Common myeloid progenitor, CD34-positive (primary cell): ENCODE data around the gene KRTAP10-8.
"Not testable (repeated sequence)": the region's sequence is repeated elsewhere in the genome, so short reads cannot be mapped to it uniquely, and the experiment has no call there.

Experiments used
- CTCF ChIA-PET: fragments of 350-600 bp; sonication (Branson Sonifier 250); formaldehyde crosslinking; loops from one replicate; lab custom pipeline; 2021; ENCODE audit warnings: antibody characterized with exemption; lab: Charles Lee
- POLR2A ChIA-PET: fragments of 350-600 bp; sonication (Branson Sonifier 250); formaldehyde crosslinking; loops from one replicate; lab custom pipeline; 2021; ENCODE audit warnings: antibody characterized with exemption; lab: Charles Lee
- DNase-seq, 3 donors: peaks; one replicate each; pipeline versions ENCODE4 v3.0.0 to v3.0.0-alpha.2; 2013
- H3K27ac ChIP-seq, 2 experiments: 1 replicate in 1 of 2; 2 replicates in 1 of 2; pipeline ENCODE4 v1.7.0; 2013; ENCODE audit warnings: inconsistent platforms in 2 of 2, low read length in 2 of 2, mild to moderate bottlenecking in 2 of 2, low read depth in 1 of 2, moderate library complexity in 1 of 2; ENCODE audit not compliant: severe bottlenecking in 2 of 2, insufficient read depth in 1 of 2, poor library complexity in 1 of 2
- H3K27me3 ChIP-seq, 5 experiments: replicated peaks in 2 of 5; 1 replicate in 3 of 5; 2 replicates in 2 of 5; pipeline versions ENCODE4 v1.6.1 to v1.7.0; 2013; ENCODE audit warnings: low read length in 4 of 5, mild to moderate bottlenecking in 2 of 5, moderate library complexity in 2 of 5, inconsistent platforms in 1 of 5; ENCODE audit not compliant: insufficient read depth in 5 of 5, control insufficient read depth in 4 of 5
- H3K36me3 ChIP-seq, 4 experiments: 1 replicate in 2 of 4; 2 replicates in 2 of 4; pipeline versions ENCODE4 v1.6.1 to v1.7.0; 2013; ENCODE audit warnings: low read length in 3 of 4, control low read depth in 1 of 4, mild to moderate bottlenecking in 1 of 4; ENCODE audit not compliant: control insufficient read depth in 4 of 4, insufficient read depth in 4 of 4
- H3K4me1 ChIP-seq, 4 experiments: 1 replicate in 3 of 4; 2 replicates in 1 of 4; pipeline versions ENCODE4 v1.6.1 to v1.7.1; 2013; ENCODE audit warnings: low read length in 3 of 4, mild to moderate bottlenecking in 3 of 4, control low read depth in 1 of 4, inconsistent platforms in 1 of 4, moderate library complexity in 1 of 4; ENCODE audit not compliant: control insufficient read depth in 4 of 4, insufficient read depth in 4 of 4; ENCODE audit errors: control extremely low read depth in 1 of 4
- H3K4me3 ChIP-seq, 7 experiments: 1 replicate in 4 of 7; 2 replicates in 3 of 7; pipeline versions ENCODE4 v1.5.1 to v1.7.0; 2013; ENCODE audit warnings: mild to moderate bottlenecking in 7 of 7, low read length in 6 of 7, moderate library complexity in 6 of 7, inconsistent platforms in 2 of 7, low read depth in 2 of 7, control low read depth in 1 of 7; ENCODE audit not compliant: insufficient read depth in 4 of 7, control insufficient read depth in 1 of 7; ENCODE audit errors: extremely low read depth in 1 of 7
- H3K9me3 ChIP-seq, 5 experiments: 1 replicate in 4 of 5; 2 replicates in 1 of 5; pipeline versions ENCODE4 v1.6.1 to v1.7.1; 2013; ENCODE audit warnings: low read length in 4 of 5, mild to moderate bottlenecking in 2 of 5, inconsistent platforms in 1 of 5, low read depth in 1 of 5, moderate library complexity in 1 of 5; ENCODE audit not compliant: control insufficient read depth in 4 of 5, insufficient read depth in 2 of 5; ENCODE audit errors: control extremely low read depth in 1 of 5
- WGBS: methylation state at CpG from one replicate; pipeline ENCODE4 v1.1.5; 2013; ENCODE audit not compliant: insufficient coverage; 5-methylcytosine and 5-hydroxymethylcytosine counted together

Gene KRTAP10-8

DNA sequence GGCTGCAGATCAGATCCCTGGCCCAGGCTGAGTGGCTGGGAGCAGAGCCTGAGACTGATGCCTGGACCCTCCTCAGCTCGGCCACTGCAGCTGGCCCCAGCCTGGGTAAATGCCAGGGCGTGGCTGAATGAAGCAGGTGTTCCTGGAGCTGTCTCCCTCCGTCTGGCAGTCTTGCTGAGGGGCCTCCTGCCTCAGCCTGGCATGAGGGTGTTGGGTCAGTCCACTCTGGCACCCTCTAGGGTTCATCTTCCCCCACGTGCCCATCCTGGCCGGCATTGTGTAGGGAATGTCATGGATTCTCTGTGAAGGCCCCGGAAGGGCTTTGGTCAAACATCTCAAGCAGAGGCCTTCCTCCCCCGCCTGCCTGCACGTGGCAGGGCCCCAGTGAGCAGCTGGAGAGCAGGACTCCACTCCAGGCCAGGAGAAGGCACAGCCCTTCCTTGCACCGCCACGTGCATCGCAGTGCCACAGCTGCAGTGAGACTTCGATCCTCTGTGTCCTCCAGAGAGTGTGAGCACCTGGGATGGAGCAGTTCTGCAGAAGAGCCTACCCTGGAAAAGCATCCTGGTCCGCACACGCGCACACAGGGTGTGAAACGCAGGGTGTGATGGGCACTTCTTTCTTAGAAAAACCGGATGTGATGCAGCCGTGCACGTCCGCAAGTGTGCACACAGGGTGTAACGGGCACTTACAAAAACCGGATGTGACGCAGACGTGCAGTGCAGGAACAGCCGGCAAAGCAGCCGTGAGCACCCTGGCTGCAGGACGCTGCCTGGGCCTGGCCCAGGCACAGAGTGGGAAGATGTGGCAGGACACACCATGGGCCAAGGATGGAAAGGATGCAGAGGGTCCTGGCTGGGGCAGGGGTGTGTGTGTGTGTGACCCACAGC lies 43.0 kb upstream of the KRTAP10-8 start:
- no peaks in the 10 kb centered on the region for H3K36me3 ChIP-seq
- peaks cover 0 to 11% (median 2%) of the 10 kb centered on the region in 5 experiments for H3K27me3 ChIP-seq
- no peak overlapping the region for H3K27ac ChIP-seq
- H3K4me3 ChIP-seq: no peak overlapping the region
- no peak for DNase-seq
- WGBS: 87% methylated on average over 26 of the region's 27 CpGs
- peaks cover 0 to 8% (median 2%) of the 10 kb centered on the region in 4 experiments for H3K4me1 ChIP-seq
- H3K9me3 ChIP-seq: peaks cover 0 to 16% (median 4%) of the 10 kb centered on the region in 5 experiments
- ChIA-PET CTCF (interaction anchor here (0.5 kb wide), 1 partner anchor 176 kb away, joined by 3 read pairs; no protein-coding TSS in a partner anchor), POLR2A (no interaction called here)

DNA sequence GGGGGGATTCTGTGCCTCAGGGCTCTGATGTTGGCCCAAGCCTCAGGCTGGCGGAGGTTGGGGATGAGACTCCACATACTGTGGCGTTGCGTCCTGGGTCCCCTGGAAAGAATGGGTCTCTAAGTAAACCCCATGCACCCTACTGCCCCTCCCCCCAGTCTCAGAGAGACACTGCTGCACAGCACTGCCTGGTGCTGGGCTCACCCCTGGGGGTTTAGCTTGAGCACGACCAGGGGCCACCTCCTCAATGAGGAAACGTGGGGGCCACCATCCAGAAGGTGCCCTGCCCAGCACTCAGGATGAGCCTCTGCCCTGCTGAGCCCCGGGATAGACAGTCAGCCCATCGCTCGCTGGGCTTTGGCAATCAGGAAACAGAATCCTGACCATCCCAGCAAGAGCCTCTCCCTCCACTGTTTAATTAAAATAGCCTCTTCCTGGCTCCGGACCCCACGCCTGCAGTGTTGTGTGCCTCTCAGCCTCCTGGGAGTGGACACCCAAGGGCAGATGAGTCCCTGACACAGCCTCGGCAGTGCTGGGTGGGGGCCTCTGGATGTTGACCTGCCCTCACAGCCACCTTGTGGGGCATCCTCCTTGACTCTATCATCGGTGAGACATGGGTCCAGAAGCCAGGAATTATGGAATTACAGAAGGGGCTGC lies 41.9 kb upstream of the KRTAP10-8 start:
- ChIA-PET CTCF (no interaction called here), POLR2A (no interaction called here)
- Histone ChIP-seq H3K36me3 (no peaks in the 10 kb centered on the region), H3K9me3 (peaks cover 0 to 16% (median 3%) of the 10 kb centered on the region in 5 experiments), H3K27ac (no peak overlapping the region), H3K27me3 (peaks cover 0 to 18% (median 3%) of the 10 kb centered on the region in 5 experiments), H3K4me1 (peaks cover 0 to 6% (median 2%) of the 10 kb centered on the region in 4 experiments), H3K4me3 (no peak overlapping the region)
- no peak for DNase-seq
- WGBS: 87% methylated on average over 12 of the region's 12 CpGs

DNA sequence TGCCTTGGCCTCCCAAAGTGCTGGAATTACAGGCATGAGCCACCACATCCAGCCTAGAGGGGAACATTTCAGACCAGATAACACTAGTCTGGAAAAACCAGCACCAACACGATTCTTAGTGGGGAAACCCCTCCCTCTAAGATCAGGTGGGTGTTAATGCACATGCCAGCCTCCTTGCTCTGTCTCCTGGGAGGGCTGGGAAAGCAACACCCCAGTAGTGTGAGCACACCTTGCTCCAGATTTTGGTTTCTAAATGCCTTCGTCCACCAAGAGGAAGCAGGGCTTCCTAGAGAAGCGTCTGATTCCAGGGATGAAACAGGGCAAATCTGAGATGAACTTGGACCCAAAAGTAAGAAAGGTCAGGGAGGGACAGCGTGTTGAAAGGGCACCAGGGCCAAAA lies 40.6 kb upstream of the KRTAP10-8 start:
- peaks cover 0 to 29% (median 3%) of the 10 kb centered on the region in 5 experiments for H3K27me3 ChIP-seq
- ChIA-PET CTCF (no interaction called here), POLR2A (no interaction called here)
- peaks cover 0 to 20% (median 3%) of the 10 kb centered on the region in 5 experiments for H3K9me3 ChIP-seq
- H3K4me1 ChIP-seq: no peaks in the 10 kb centered on the region
- no peak for DNase-seq
- 67% methylated on average over 3 of the region's 4 CpGs for WGBS
- no peak overlapping the region for H3K4me3 ChIP-seq
- no peaks in the 10 kb centered on the region for H3K36me3 ChIP-seq
- no peak overlapping the region for H3K27ac ChIP-seq

DNA sequence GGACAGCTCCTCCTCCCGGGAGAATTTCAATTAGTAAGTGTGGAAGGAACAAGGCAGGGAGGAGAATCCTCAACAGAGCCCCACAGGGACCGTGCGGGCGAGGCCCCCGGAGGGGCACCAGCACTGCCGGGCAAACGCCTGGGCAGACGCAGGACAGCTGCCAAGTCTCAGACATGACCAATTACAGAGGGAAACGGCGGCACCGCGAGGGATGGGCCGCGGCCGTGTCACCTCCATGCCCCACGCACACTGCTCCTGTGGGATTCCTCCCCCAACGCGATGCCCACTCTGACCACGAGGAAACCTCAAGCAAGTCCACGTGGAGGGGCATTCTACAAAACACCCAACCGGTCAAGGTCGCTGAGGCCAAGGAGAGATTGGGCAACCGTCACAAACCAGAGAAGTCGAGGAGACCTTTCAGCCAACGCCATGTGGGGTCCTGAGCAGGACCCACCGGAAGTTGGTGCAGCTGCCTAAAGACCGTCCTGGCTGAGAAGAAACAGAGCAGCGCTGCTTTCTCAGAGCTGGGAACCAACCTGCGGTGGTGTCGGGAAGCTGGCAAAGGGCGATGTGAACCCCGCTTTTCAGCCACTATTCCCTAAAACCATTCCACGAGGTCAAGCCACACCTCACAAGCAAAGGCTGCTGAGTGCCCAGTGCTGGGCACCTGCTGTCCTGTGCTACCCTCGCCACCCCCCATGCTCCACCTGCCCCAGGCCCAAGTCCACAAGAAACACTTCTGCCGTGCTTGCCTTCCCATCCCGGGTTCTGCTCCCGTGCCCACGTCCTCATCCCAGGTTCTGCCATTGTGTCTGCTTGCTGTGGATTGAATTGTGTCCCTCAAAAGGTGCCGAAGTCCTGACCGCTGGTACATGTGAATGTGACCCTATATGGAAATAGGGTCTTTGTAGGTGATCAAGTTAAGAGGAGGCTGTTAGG lies 39.8 kb upstream of the KRTAP10-8 start:
- no peaks in the 10 kb centered on the region for H3K4me1 ChIP-seq
- no peak for DNase-seq
- peaks cover 0 to 29% (median 3%) of the 10 kb centered on the region in 5 experiments for H3K27me3 ChIP-seq
- peaks cover 0 to 22% (median 4%) of the 10 kb centered on the region in 5 experiments for H3K9me3 ChIP-seq
- no peaks in the 10 kb centered on the region for H3K36me3 ChIP-seq
- no peak overlapping the region for H3K27ac ChIP-seq
- CTCF ChIA-PET: no interaction called here
- 92% methylated on average over 32 of the region's 40 CpGs for WGBS
- no peak overlapping the region for H3K4me3 ChIP-seq
- POLR2A ChIA-PET: no interaction called here

DNA sequence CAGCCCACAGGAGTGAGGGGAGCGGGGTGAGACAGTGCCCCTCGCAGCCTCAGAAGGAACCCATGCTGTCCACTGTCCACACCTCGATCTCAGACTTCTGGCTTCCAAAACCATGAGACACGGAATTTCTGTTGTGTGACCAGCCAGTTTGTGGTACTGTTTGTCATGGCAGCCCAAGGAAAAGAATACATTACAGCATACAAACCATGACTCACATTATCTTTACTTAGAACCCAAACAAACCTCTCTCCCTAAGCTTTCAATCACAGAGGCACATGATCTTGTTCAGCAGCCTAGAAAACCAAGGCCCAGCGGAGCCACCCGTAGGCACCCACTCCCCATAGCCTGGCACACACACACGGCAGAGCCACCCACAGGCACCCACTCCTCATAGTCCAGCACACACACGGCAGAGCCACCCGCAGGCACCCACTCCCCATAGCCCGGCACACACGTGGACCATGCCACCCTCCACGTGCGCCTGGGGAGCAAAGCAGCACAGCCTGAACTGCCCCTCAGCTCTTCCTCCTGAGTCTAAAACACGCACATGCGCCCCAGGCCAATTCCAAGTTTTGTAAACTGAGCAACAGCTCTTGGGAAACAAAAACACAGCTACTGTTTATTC lies 38.8 kb upstream of the KRTAP10-8 start:
- WGBS: 93% methylated on average over 15 of the region's 15 CpGs
- Histone ChIP-seq H3K4me1 (no peaks in the 10 kb centered on the region), H3K9me3 (peaks cover 0 to 26% (median 12%) of the 10 kb centered on the region in 5 experiments), H3K27me3 (peaks cover 0 to 32% (median 3%) of the 10 kb centered on the region in 5 experiments), H3K27ac (no peak overlapping the region), H3K4me3 (no peak overlapping the region), H3K36me3 (no peaks in the 10 kb centered on the region)
- no peak for DNase-seq
- POLR2A ChIA-PET: no interaction called here
- CTCF ChIA-PET: no interaction called here

DNA sequence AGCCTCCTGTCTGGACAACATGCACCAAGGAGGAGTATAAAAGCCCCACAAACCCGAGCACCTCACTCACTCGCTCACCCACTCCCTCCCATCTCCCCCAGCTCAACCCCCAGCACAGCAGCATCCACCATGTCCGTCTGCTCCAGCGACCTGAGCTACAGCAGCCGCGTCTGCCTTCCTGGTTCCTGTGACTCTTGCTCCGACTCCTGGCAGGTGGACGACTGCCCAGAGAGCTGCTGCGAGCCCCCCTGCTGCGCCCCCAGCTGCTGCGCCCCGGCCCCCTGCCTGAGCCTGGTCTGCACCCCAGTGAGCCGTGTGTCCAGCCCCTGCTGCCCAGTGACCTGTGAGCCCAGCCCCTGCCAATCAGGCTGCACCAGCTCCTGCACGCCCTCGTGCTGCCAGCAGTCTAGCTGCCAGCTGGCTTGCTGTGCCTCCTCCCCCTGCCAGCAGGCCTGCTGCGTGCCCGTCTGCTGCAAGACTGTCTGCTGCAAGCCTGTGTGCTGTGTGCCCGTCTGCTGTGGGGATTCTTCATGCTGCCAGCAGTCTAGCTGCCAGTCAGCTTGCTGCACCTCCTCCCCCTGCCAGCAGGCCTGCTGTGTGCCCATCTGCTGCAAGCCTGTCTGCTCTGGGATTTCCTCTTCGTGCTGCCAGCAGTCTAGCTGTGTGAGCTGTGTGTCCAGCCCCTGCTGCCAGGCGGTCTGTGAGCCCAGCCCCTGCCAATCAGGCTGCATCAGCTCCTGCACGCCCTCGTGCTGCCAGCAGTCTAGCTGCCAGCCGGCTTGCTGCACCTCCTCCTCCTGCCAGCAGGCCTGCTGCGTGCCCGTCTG lies 38.0 kb upstream of the KRTAP10-8 start, which contains the start of gene KRTAP10-4:
TSS of gene KRTAP10-4 (plus strand) at position 100 of the 827 bp plus-strand sequence. CDS start at position 130, 30 bp downstream.
- H3K4me3 ChIP-seq, POLR2A ChIA-PET, H3K27ac ChIP-seq, DNase-seq, H3K36me3 ChIP-seq, H3K4me1 ChIP-seq, CTCF ChIA-PET: not testable (repeated sequence)
- H3K27me3 ChIP-seq: peaks cover 0 to 32% (median 3%) of the 10 kb centered on the region in 5 experiments
- peaks cover 0 to 26% (median 12%) of the 10 kb centered on the region in 5 experiments for H3K9me3 ChIP-seq
- 82% methylated on average over 11 of the region's 25 CpGs for WGBS
